IMR-90 (cell line): ENCODE measurements around the gene PRR20E. TPM values are rescaled to one million over a fixed set of nuclear protein-coding genes. Genes with fewer than 3 reads are reported as not detected.

ENCODE experiments used
- microRNA-seq, 2 experiments: library from miRNA; stranded (forward) in 1 of 2; unstranded in 1 of 2; fragments of 10-50 nt in 1 of 2; fragments of <30 nt in 1 of 2; gene quantifications in 1 of 2; microRNA quantifications in 1 of 2; one replicate each; pipeline versions ENCODE3 to v1.1.0; 2013 to 2020; ENCODE audit not compliant: insufficient read depth in 1 of 2, insufficient read length in 1 of 2, unreplicated experiment in 1 of 2
- polyA plus RNA-seq, 3 experiments: library from polyadenylated mRNA; depleted of rRNA; stranded (reverse); fragments of >200 nt; gene quantifications; 2 replicates each; pipeline ENCODE4 v1.2.3, GENCODE V29; 2012; ENCODE audit warnings: low replicate concordance in 1 of 3
- small RNA-seq, 5 experiments: library from RNA; depleted of rRNA; stranded (forward); fragments of <200 nt; gene quantifications; one replicate each; pipeline ENCODE3, GENCODE V24; 2012
- total RNA-seq: library from RNA; depleted of rRNA; stranded (reverse); fragments of >200 nt; gene quantifications from 2 replicates; pipeline ENCODE4 v1.2.3, GENCODE V29; 2012; rRNA removed

PRR20E gene
- total and polyA plus RNA-seq, 2 of the 4 experiments (the other 2 are of a cell fraction) = not detected

Small RNA genes within 50 kb of the gene (microRNA-seq; reads per million reads assigned to microRNA genes)
- not detected for gene PRR20FP (ENCODE audit: insufficient read depth, insufficient read length)

Small RNA genes within 50 kb of the gene (small RNA-seq; reads per million reads assigned to genes)
- gene PRR20FP = 0 reads per million in 5 experiments

Other genes with a start within 250 kb of the PRR20E start
- not detected in 2 replicates for gene PRR20A, start 26.3 kb upstream of the PRR20E start, total RNA-seq
- not detected in 2 replicates for gene PRR20A, start 26.3 kb upstream of the PRR20E start, polyA plus RNA-seq (2012; rRNA removed)
- gene PRR20B, start 19.7 kb upstream of the PRR20E start, total RNA-seq = not detected in 2 replicates
- gene PRR20B, start 19.7 kb upstream of the PRR20E start, polyA plus RNA-seq (2012; rRNA removed) = not detected in 2 replicates
- not detected in 2 replicates for gene PRR20C, start 13.1 kb upstream of the PRR20E start, total RNA-seq
- gene PRR20C, start 13.1 kb upstream of the PRR20E start, polyA plus RNA-seq (2012; rRNA removed) = not detected in 2 replicates
- not detected in 2 replicates for gene PRR20D, start 6.6 kb upstream of the PRR20E start, total RNA-seq
- not detected in 2 replicates for gene PRR20D, start 6.6 kb upstream of the PRR20E start, polyA plus RNA-seq (2012; rRNA removed)